Neural progenitor cell (in vitro differentiated cells): Measurements from ENCODE around the gene C22orf42. TPM values are rescaled to one million over a fixed set of nuclear protein-coding genes. Genes with fewer than 3 reads are reported as not detected.
A peak's percentile ranks its signal among the peaks of the same experiment; 100 is the strongest.
"Not testable (repeated sequence)": the region's sequence is repeated elsewhere in the genome, so short reads cannot be mapped to it uniquely, and the experiment has no call there.

ENCODE experiments used
- DNase-seq: peaks from one replicate; pipeline ENCODE4 v3.0.0-alpha.2; 2016; ENCODE audit warnings: low spot score
- H2AFZ ChIP-seq: fragments of 200-600 bp; sonication (generic); replicated peaks from 2 replicates; pipeline ENCODE4 v1.6.1; 2016; ENCODE audit warnings: antibody characterized with exemption
- H3F3A ChIP-seq: fragments of 200-600 bp; sonication (generic); 2 replicates; pipeline ENCODE4 v1.6.1; 2016; ENCODE audit warnings: antibody characterized with exemption, low read depth
- H3K27ac ChIP-seq: fragments of 200-600 bp; sonication (generic); 2 replicates; pipeline ENCODE4 v1.5.1; 2016; ENCODE audit warnings: mild to moderate bottlenecking
- H3K27me3 ChIP-seq: fragments of 200-600 bp; sonication (generic); 2 replicates; pipeline ENCODE4 v1.6.1; 2016; ENCODE audit warnings: mild to moderate bottlenecking, moderate library complexity
- H3K36me3 ChIP-seq: fragments of 200-600 bp; sonication (generic); 2 replicates; pipeline ENCODE4 v1.5.1; 2016
- H3K4me1 ChIP-seq: fragments of 200-600 bp; sonication (generic); 2 replicates; pipeline ENCODE4 v1.6.1; 2016; ENCODE audit warnings: mixed run types
- H3K4me2 ChIP-seq: fragments of 200-600 bp; sonication (generic); 2 replicates; pipeline ENCODE4 v1.6.1; 2016
- H3K4me3 ChIP-seq: fragments of 200-600 bp; sonication (generic); 2 replicates; pipeline ENCODE4 v1.5.1; 2016
- H3K79me2 ChIP-seq: fragments of 200-600 bp; sonication (generic); 2 replicates; pipeline ENCODE4 v1.6.1; 2016; ENCODE audit warnings: low read depth
- H3K9ac ChIP-seq: fragments of 200-600 bp; sonication (generic); 2 replicates; pipeline ENCODE4 v1.6.1; 2016
- H3K9me3 ChIP-seq: fragments of 200-600 bp; sonication (generic); 2 replicates; pipeline ENCODE4 v1.5.1; 2016; ENCODE audit warnings: low read depth
- H4K20me1 ChIP-seq: fragments of 200-600 bp; sonication (generic); 2 replicates; pipeline ENCODE4 v1.6.1; 2016; ENCODE audit warnings: low read depth
- H3K27ac Mint-ChIP-seq: 3 replicates; pipeline ENCODE4 v1.8.0; 2021; ENCODE audit warnings: mixed read lengths
- H3K27me3 Mint-ChIP-seq: 2 replicates; pipeline ENCODE4 v1.8.0; 2022; ENCODE audit warnings: low read depth, mild to moderate bottlenecking, inconsistent platforms, moderate library complexity, mixed read lengths; ENCODE audit not compliant: insufficient read depth
- H3K36me3 Mint-ChIP-seq: 3 replicates; pipeline ENCODE4 v1.8.0; 2021; ENCODE audit warnings: mixed read lengths
- H3K4me1 Mint-ChIP-seq: 3 replicates; pipeline ENCODE4 v1.8.0; 2021; ENCODE audit warnings: mixed read lengths
- H3K4me3 Mint-ChIP-seq: 3 replicates; pipeline ENCODE4 v1.8.0; 2021; ENCODE audit warnings: mild to moderate bottlenecking, moderate library complexity, mixed read lengths
- H3K9me3 Mint-ChIP-seq: 3 replicates; pipeline ENCODE4 v1.8.0; 2020; ENCODE audit warnings: mixed read lengths
- CTCF ChIP-seq: fragments of 200-600 bp; sonication (generic); IDR thresholded peaks from 2 replicates; pipeline ENCODE4 v1.5.1; 2017; ENCODE audit warnings: antibody characterized with exemption, mild to moderate bottlenecking
- EZH2 ChIP-seq: fragments of 200-600 bp; sonication (generic); IDR thresholded peaks from 2 replicates; pipeline ENCODE4 v1.6.1; 2017; ENCODE audit warnings: antibody characterized with exemption, mild to moderate bottlenecking, moderate library complexity
- EZH2phosphoT487 ChIP-seq: fragments of 200-600 bp; sonication (generic); IDR thresholded peaks from 2 replicates; pipeline ENCODE4 v1.6.1; 2017; ENCODE audit warnings: antibody characterized with exemption
- total RNA-seq: library from RNA; depleted of rRNA; stranded (reverse); fragments of >200 nt; gene quantifications from 2 replicates; pipeline ENCODE4 v1.2.3, GENCODE V29; 2015; ENCODE audit warnings: low replicate concordance

Gene C22orf42
- total RNA-seq, 1 donor from 2014 or later: not detected

GRCh38 chr22:32165681-32166080 is 6.6 kb upstream of the C22orf42 start:
- Histone ChIP-seq H4K20me1 (no peaks in the 10 kb centered on the region), H3F3A (peaks cover 4% of the 10 kb centered on the region), H3K27me3 (no peaks in the 10 kb centered on the region), H3K27ac (no peak overlapping the region), H2AFZ (no peak overlapping the region), H3K4me2 (no peak overlapping the region), H3K36me3 (no peaks in the 10 kb centered on the region), H3K9me3 (no peaks in the 10 kb centered on the region), H3K4me3 (no peak overlapping the region), H3K4me1 (peaks cover 15% of the 10 kb centered on the region), H3K79me2 (no peaks in the 10 kb centered on the region), H3K9ac (no peak overlapping the region)
- Mint-ChIP-seq H3K4me3 (no peak overlapping the region), H3K4me1 (no peaks in the 10 kb centered on the region), H3K27me3 (peaks cover 4% of the 10 kb centered on the region), H3K27ac (no peak overlapping the region), H3K36me3 (no peaks in the 10 kb centered on the region), H3K9me3 (no peaks in the 10 kb centered on the region)
- TF ChIP-seq EZH2 (no peak), CTCF (no peak), EZH2phosphoT487 (no peak)
- no peak for DNase-seq

- H3K9me3 ChIP-seq: no peaks in the 10 kb centered on the region
- no peaks in the 10 kb centered on the region for H3K36me3 ChIP-seq
- peak; percentile 11 for DNase-seq
- no peak overlapping the region for H3K4me3 ChIP-seq
- TF ChIP-seq CTCF (no peak), EZH2phosphoT487 (no peak), EZH2 (no peak)
- Mint-ChIP-seq H3K4me1 (no peaks in the 10 kb centered on the region), H3K4me3 (no peak overlapping the region), H3K36me3 (no peaks in the 10 kb centered on the region), H3K27me3 (peaks cover 4% of the 10 kb centered on the region), H3K27ac (no peak overlapping the region), H3K9me3 (no peaks in the 10 kb centered on the region)
- no peaks in the 10 kb centered on the region for H4K20me1 ChIP-seq
- H3F3A ChIP-seq: peaks cover 4% of the 10 kb centered on the region
- H3K27me3 ChIP-seq: no peaks in the 10 kb centered on the region
- H3K79me2 ChIP-seq: no peaks in the 10 kb centered on the region
- peak overlapping the region; percentile 83 for H2AFZ ChIP-seq
- H3K9ac ChIP-seq: no peak overlapping the region
- no peak overlapping the region for H3K27ac ChIP-seq
- H3K4me1 ChIP-seq: peaks cover 15% of the 10 kb centered on the region
- no peak overlapping the region for H3K4me2 ChIP-seq
Measured at GRCh38 chr22:32164075-32164860, 5.2 kb upstream of the C22orf42 start.

- not testable (repeated sequence) for H3F3A ChIP-seq, H4K20me1 ChIP-seq, H3K36me3 ChIP-seq, H2AFZ ChIP-seq, H3K9ac ChIP-seq, DNase-seq, H3K27me3 ChIP-seq, H3K4me1 Mint-ChIP-seq, H3K4me3 ChIP-seq, H3K27ac Mint-ChIP-seq, H3K9me3 Mint-ChIP-seq, H3K4me2 ChIP-seq, H3K4me3 Mint-ChIP-seq, H3K27ac ChIP-seq, H3K79me2 ChIP-seq, H3K36me3 Mint-ChIP-seq, H3K9me3 ChIP-seq, H3K27me3 Mint-ChIP-seq
- H3K4me1 ChIP-seq: peaks cover 24% of the 10 kb centered on the region
Measured at GRCh38 chr22:32160411-32160810, 1.3 kb upstream of the C22orf42 start.

GRCh38 chr22:32157632-32158031 is 1.5 kb downstream of the C22orf42 start:
- H3K27me3 Mint-ChIP-seq: not testable (repeated sequence)

GRCh38 chr22:32154727-32155126 is 4.4 kb downstream of the C22orf42 start:
- not testable (repeated sequence) for H3K27ac ChIP-seq, H3K36me3 Mint-ChIP-seq, DNase-seq, H3K27me3 ChIP-seq, H3K27ac Mint-ChIP-seq, H3K4me2 ChIP-seq, H3K9ac ChIP-seq, H3F3A ChIP-seq, H3K9me3 ChIP-seq, H2AFZ ChIP-seq, H3K36me3 ChIP-seq, H3K27me3 Mint-ChIP-seq, H3K4me3 Mint-ChIP-seq, H3K9me3 Mint-ChIP-seq, H3K4me1 ChIP-seq, H3K4me1 Mint-ChIP-seq, H3K4me3 ChIP-seq, H3K79me2 ChIP-seq, H4K20me1 ChIP-seq

More at GRCh38 chr22:32157632-32158031, 1.5 kb downstream of the C22orf42 start:
- not testable (repeated sequence) for H3K4me1 Mint-ChIP-seq, H4K20me1 ChIP-seq, H3K27me3 ChIP-seq, H3K9me3 Mint-ChIP-seq, H3K27ac ChIP-seq, H3K27ac Mint-ChIP-seq, H3K79me2 ChIP-seq, DNase-seq, H3F3A ChIP-seq, H3K9me3 ChIP-seq, H3K36me3 ChIP-seq, H3K4me3 ChIP-seq, H3K4me2 ChIP-seq, H2AFZ ChIP-seq, H3K4me3 Mint-ChIP-seq, H3K9ac ChIP-seq, H3K36me3 Mint-ChIP-seq
- H3K4me1 ChIP-seq: peaks cover 24% of the 10 kb centered on the region

- not testable (repeated sequence) for H3K4me3 ChIP-seq, DNase-seq, H3K9me3 ChIP-seq, H3K4me3 Mint-ChIP-seq, H3K4me2 ChIP-seq, H3K27me3 Mint-ChIP-seq, H3K9ac ChIP-seq, H3K4me1 ChIP-seq, H3K27ac ChIP-seq, H3K79me2 ChIP-seq, H3K27me3 ChIP-seq, H3K36me3 Mint-ChIP-seq, H2AFZ ChIP-seq, H3K36me3 ChIP-seq, H4K20me1 ChIP-seq, H3K4me1 Mint-ChIP-seq, H3K9me3 Mint-ChIP-seq, H3F3A ChIP-seq, H3K27ac Mint-ChIP-seq
Measured at GRCh38 chr22:32151641-32152040, 7.5 kb downstream of the C22orf42 start.
